ENCODE measurements around the gene FRY. TPM values are rescaled to one million over a fixed set of nuclear protein-coding genes. Genes with fewer than 3 reads are reported as not detected.

Gene FRY
- total and polyA plus RNA-seq, 2 of the 13 experiments (the other 11 are each of a cell fraction or from before 2014, with no cell fraction given): 8.2 to 13.1 TPM

GRCh38 chr13:32142956-32143375, 111.4 kb downstream of the FRY start (continued):
- TF ChIP-seq MXD4 (CRISPR knock-in tag; IDR thresholded peaks at IDR 0.05): peak; percentile 29; the same call in 1 of the 2 replicates
- peak; percentile 52; the same call in 1 of the 2 replicates for TF ChIP-seq REPIN1 (CRISPR knock-in tag; IDR thresholded peaks at IDR 0.05; ENCODE audit: borderline replicate concordance, low read depth)
- TF ChIP-seq ZZZ3 (CRISPR knock-in tag; IDR thresholded peaks at IDR 0.05; ENCODE audit: borderline replicate concordance): no peak
- TF ChIP-seq MTF2 (CRISPR knock-in tag; IDR thresholded peaks at IDR 0.05; ENCODE audit: borderline replicate concordance): no peak
- peak; percentile 62; the same call in 1 of the 2 replicates for TF ChIP-seq YEATS2 (CRISPR knock-in tag; IDR thresholded peaks at IDR 0.05; ENCODE audit: borderline replicate concordance)
- TF ChIP-seq MAFF (IDR thresholded peaks at IDR 0.05; ENCODE audit: low read depth, low read length): 0 out of 2 replicates have a peak, but pooled peaks have one; percentile 1
- TF ChIP-seq ZNF12 (CRISPR knock-in tag; IDR thresholded peaks at IDR 0.05): 0 out of 2 replicates have a peak, but pooled peaks have one; percentile 51
- TF ChIP-seq, protein P1, sequence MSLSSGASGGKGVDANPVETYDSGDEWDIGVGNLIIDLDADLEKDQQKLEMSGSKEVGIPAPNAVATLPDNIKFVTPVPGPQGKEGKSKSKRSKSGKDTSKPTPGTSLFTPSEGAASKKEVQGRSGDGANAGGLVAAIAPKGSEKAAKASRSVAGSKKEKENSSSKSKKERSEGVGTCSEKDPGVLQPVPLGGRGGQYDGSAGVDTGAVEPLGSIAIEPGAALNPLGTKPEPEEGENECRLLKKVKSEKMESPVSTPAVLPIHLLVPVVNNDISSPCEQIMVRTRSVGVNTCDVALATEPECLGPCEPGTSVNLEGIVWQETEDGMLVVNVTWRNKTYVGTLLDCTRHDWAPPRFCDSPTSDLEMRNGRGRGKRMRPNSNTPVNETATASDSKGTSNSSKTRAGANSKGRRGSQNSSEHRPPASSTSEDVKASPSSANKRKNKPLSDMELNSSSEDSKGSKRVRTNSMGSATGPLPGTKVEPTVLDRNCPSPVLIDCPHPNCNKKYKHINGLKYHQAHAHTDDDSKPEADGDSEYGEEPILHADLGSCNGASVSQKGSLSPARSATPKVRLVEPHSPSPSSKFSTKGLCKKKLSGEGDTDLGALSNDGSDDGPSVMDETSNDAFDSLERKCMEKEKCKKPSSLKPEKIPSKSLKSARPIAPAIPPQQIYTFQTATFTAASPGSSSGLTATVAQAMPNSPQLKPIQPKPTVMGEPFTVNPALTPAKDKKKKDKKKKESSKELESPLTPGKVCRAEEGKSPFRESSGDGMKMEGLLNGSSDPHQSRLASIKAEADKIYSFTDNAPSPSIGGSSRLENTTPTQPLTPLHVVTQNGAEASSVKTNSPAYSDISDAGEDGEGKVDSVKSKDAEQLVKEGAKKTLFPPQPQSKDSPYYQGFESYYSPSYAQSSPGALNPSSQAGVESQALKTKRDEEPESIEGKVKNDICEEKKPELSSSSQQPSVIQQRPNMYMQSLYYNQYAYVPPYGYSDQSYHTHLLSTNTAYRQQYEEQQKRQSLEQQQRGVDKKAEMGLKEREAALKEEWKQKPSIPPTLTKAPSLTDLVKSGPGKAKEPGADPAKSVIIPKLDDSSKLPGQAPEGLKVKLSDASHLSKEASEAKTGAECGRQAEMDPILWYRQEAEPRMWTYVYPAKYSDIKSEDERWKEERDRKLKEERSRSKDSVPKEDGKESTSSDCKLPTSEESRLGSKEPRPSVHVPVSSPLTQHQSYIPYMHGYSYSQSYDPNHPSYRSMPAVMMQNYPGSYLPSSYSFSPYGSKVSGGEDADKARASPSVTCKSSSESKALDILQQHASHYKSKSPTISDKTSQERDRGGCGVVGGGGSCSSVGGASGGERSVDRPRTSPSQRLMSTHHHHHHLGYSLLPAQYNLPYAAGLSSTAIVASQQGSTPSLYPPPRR (CRISPR knock-in tag; IDR thresholded peaks at IDR 0.05; ENCODE audit: borderline replicate concordance): peak; percentile 89
- no peak for TF ChIP-seq ATAD3A (CRISPR knock-in tag; IDR thresholded peaks at IDR 0.05)
- peak; percentile 90 for TF ChIP-seq HOXA3 (CRISPR knock-in tag; IDR thresholded peaks at IDR 0.05)
- TF ChIP-seq SOX5 (CRISPR knock-in tag; IDR thresholded peaks at IDR 0.05; ENCODE audit: borderline replicate concordance): peak; percentile 94
- TF ChIP-seq ZNF772 (CRISPR knock-in tag; IDR thresholded peaks at IDR 0.05): peak; percentile 65; the same call in 1 of the 2 replicates
- TF ChIP-seq, protein P2, sequence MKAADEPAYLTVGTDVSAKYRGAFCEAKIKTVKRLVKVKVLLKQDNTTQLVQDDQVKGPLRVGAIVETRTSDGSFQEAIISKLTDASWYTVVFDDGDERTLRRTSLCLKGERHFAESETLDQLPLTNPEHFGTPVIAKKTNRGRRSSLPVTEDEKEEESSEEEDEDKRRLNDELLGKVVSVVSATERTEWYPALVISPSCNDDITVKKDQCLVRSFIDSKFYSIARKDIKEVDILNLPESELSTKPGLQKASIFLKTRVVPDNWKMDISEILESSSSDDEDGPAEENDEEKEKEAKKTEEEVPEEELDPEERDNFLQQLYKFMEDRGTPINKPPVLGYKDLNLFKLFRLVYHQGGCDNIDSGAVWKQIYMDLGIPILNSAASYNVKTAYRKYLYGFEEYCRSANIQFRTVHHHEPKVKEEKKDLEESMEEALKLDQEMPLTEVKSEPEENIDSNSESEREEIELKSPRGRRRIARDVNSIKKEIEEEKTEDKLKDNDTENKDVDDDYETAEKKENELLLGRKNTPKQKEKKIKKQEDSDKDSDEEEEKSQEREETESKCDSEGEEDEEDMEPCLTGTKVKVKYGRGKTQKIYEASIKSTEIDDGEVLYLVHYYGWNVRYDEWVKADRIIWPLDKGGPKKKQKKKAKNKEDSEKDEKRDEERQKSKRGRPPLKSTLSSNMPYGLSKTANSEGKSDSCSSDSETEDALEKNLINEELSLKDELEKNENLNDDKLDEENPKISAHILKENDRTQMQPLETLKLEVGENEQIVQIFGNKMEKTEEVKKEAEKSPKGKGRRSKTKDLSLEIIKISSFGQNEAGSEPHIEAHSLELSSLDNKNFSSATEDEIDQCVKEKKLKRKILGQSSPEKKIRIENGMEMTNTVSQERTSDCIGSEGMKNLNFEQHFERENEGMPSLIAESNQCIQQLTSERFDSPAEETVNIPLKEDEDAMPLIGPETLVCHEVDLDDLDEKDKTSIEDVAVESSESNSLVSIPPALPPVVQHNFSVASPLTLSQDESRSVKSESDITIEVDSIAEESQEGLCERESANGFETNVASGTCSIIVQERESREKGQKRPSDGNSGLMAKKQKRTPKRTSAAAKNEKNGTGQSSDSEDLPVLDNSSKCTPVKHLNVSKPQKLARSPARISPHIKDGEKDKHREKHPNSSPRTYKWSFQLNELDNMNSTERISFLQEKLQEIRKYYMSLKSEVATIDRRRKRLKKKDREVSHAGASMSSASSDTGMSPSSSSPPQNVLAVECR (CRISPR knock-in tag; IDR thresholded peaks at IDR 0.05; ENCODE audit: borderline replicate concordance): peak; percentile 43; the same call in 1 of the 2 replicates
- TF ChIP-seq CBX1 (IDR thresholded peaks at IDR 0.05; ENCODE audit: low read depth): no peak
- TF ChIP-seq FOSL2 (CRISPR knock-in tag; IDR thresholded peaks at IDR 0.05): peak; percentile 84
- TF ChIP-seq SALL2 (CRISPR knock-in tag; IDR thresholded peaks at IDR 0.05): peak; percentile 82
- TF ChIP-seq, protein P3, sequence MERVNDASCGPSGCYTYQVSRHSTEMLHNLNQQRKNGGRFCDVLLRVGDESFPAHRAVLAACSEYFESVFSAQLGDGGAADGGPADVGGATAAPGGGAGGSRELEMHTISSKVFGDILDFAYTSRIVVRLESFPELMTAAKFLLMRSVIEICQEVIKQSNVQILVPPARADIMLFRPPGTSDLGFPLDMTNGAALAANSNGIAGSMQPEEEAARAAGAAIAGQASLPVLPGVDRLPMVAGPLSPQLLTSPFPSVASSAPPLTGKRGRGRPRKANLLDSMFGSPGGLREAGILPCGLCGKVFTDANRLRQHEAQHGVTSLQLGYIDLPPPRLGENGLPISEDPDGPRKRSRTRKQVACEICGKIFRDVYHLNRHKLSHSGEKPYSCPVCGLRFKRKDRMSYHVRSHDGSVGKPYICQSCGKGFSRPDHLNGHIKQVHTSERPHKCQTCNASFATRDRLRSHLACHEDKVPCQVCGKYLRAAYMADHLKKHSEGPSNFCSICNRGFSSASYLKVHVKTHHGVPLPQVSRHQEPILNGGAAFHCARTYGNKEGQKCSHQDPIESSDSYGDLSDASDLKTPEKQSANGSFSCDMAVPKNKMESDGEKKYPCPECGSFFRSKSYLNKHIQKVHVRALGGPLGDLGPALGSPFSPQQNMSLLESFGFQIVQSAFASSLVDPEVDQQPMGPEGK (CRISPR knock-in tag; IDR thresholded peaks at IDR 0.05): peak; percentile 77
- TF ChIP-seq HMG20B (CRISPR knock-in tag; conservative IDR thresholded peaks at IDR 0.05): peak; percentile 86
- TF ChIP-seq ZMAT3 (CRISPR knock-in tag; conservative IDR thresholded peaks at IDR 0.05): no peak
- TF ChIP-seq ZNF451 (CRISPR knock-in tag; IDR thresholded peaks at IDR 0.05): no peak

Measured in HepG2 (cell line).